K562 (cell line): ENCODE measurements around the gene HNRNPU. TPM values are rescaled to one million over a fixed set of nuclear protein-coding genes. Genes with fewer than 3 reads are reported as not detected.

ENCODE experiments used
- ARID2 ChIP-seq: fragments of 450-650 bp; IDR thresholded peaks from 2 replicates; pipeline ENCODE4 v1.6.1; 2017; ENCODE audit warnings: antibody characterized with exemption, mild to moderate bottlenecking
- BACH1 ChIP-seq: fragments of 200-800 bp; sonication (Bioruptor generic); IDR thresholded peaks from 2 replicates; pipeline ENCODE4 v1.6.1; 2016; ENCODE audit warnings: missing genetic modification characterization, missing compliant biosample characterization
- E2F3 ChIP-seq: fragments of 250-450 bp; sonication (Bioruptor Pico); IDR thresholded peaks from 2 replicates; pipeline ENCODE4 v1.4.0; 2020; ENCODE audit warnings: mild to moderate bottlenecking
- HDGF ChIP-seq: fragments of 450-650 bp; IDR thresholded peaks from 2 replicates; pipeline ENCODE4 v1.6.1; 2016
- SMAD4 ChIP-seq: fragments of 250-450 bp; sonication (Bioruptor Pico); conservative IDR thresholded peaks from 2 replicates; pipeline ENCODE4 v1.8.0; 2021; ENCODE audit warnings: inconsistent platforms, mild to moderate bottlenecking, moderate library complexity
- SNRNP70 ChIP-seq: fragments of 200-400 bp; formaldehyde crosslinking; optimal IDR thresholded peaks from 2 replicates; pipeline ENCODE3; 2017; ENCODE audit warnings: low read depth, low read length
- ZNF263 ChIP-seq: sonication (generic); formaldehyde crosslinking; IDR thresholded peaks from 2 replicates; pipeline ENCODE4 v1.8.0; 2022; ENCODE audit warnings: mild to moderate bottlenecking, missing genetic modification reagents, borderline replicate concordance
- ZNF830 ChIP-seq: fragments of 250-450 bp; sonication (Bioruptor Pico); IDR thresholded peaks from 2 replicates; pipeline ENCODE4 v1.5.0; 2021; ENCODE audit warnings: mild to moderate bottlenecking
- ZSCAN29 ChIP-seq: fragments of 450-650 bp; IDR thresholded peaks from 2 replicates; pipeline ENCODE4 v1.6.1; 2017
- polyA plus RNA-seq, 8 experiments: library from polyadenylated mRNA; depleted of rRNA in 4 of 8; stranded (reverse) in 5 of 8; unstranded in 3 of 8; fragments of >200 nt; fragmentation: Nextera tagmentation in 2 of 8; fragmentation: Illumina TruSeq in 1 of 8; extraction: Ambion mirVana in 2 of 8; extraction: Trizol in 1 of 8; gene quantifications; 2 replicates each; pipeline versions ENCODE4 v1.2.1 to v1.2.3, GENCODE V29; 2011 to 2014; ENCODE audit warnings: inconsistent platforms in 1 of 8, missing spikeins in 1 of 8
- total RNA-seq, 7 experiments: library from RNA; depleted of rRNA in 6 of 7; stranded (reverse); fragments of >200 nt in 6 of 7; fragmentation: Illumina TruSeq in 2 of 7; extraction: Trizol in 2 of 7; gene quantifications; 2 replicates each; pipeline versions ENCODE4 v1.2.1 to v1.2.3, GENCODE V29; 2011 to 2021; ENCODE audit warnings: low replicate concordance in 1 of 7
- TF ChIP-seq, protein P1 (sequence below): fragments of 250-450 bp; sonication (Bioruptor Pico); IDR thresholded peaks from 2 replicates; pipeline ENCODE4 v1.8.0; 2021; ENCODE audit warnings: mild to moderate bottlenecking, moderate library complexity
- TF ChIP-seq, protein P2 (sequence below): fragments of 450-650 bp; formaldehyde crosslinking; IDR thresholded peaks from 2 replicates; pipeline ENCODE4 v1.4.0; 2020; ENCODE audit warnings: mild to moderate bottlenecking, moderate library complexity
- TF ChIP-seq, protein P3 (sequence below): fragments of 450-650 bp; IDR thresholded peaks from 2 replicates; pipeline ENCODE4 v1.7.0; 2016; ENCODE audit warnings: borderline replicate concordance
- TF ChIP-seq, protein P4 (sequence below): fragments of 450-650 bp; IDR thresholded peaks from 2 replicates; pipeline ENCODE4 v1.6.1; 2017; ENCODE audit warnings: antibody characterized with exemption
- TF ChIP-seq, protein P5 (sequence below): sonication (generic); formaldehyde crosslinking; IDR thresholded peaks from 2 replicates; pipeline ENCODE4 v1.8.0; 2022; ENCODE audit warnings: mild to moderate bottlenecking, missing genetic modification reagents

The HNRNPU gene
- total and polyA plus RNA-seq, 9 of the 15 experiments (the other 6 are each of a cell fraction or from before 2014, with no cell fraction given), result 159 to 777 (median 577) TPM

DNA sequence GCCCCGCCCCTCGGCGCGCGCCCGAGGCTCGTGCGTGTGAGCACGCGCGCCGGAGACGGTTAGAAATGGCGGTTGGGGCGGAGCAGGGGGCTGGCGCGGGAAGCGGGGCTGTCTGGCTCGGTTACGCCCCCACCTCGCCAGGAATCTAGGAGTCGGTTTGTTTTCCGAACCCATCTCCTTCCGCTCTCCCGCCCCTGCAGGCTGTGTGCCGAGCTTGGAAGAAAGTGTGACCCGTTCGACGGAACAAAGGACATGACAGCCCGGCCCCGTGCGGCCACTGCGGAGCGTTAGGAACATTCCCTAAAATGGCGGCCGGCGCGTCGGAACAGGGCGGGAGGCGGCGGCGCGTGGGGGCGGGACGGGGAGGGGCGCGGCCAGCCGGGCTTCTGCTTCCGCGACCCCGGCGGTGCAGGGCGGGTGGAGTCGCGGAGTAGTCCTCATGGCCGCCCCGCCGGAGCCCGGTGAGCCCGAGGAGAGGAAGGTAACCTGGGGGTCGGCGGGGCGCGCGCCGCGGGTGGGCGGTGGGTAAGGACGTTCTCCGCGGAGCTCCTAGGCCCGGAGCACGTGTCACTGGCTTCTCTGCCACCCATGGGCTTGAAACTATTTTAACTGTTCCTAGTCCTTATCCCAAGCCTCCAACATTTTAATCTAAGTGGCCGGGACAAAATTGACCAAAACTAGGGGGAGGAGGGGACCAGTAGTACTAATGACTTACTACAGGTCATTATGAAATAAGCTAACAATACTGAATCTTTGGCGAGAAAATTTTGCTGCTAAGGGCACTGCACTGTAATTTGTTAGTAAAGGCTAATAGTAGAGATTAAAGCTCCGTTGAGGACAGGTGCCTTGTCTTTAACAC is 28.8 kb downstream of the HNRNPU start, which contains the start of gene COX20 (continued):
- TF ChIP-seq, protein P1, sequence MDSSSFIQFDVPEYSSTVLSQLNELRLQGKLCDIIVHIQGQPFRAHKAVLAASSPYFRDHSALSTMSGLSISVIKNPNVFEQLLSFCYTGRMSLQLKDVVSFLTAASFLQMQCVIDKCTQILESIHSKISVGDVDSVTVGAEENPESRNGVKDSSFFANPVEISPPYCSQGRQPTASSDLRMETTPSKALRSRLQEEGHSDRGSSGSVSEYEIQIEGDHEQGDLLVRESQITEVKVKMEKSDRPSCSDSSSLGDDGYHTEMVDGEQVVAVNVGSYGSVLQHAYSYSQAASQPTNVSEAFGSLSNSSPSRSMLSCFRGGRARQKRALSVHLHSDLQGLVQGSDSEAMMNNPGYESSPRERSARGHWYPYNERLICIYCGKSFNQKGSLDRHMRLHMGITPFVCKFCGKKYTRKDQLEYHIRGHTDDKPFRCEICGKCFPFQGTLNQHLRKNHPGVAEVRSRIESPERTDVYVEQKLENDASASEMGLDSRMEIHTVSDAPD, result no peak
- TF ChIP-seq, protein P2, sequence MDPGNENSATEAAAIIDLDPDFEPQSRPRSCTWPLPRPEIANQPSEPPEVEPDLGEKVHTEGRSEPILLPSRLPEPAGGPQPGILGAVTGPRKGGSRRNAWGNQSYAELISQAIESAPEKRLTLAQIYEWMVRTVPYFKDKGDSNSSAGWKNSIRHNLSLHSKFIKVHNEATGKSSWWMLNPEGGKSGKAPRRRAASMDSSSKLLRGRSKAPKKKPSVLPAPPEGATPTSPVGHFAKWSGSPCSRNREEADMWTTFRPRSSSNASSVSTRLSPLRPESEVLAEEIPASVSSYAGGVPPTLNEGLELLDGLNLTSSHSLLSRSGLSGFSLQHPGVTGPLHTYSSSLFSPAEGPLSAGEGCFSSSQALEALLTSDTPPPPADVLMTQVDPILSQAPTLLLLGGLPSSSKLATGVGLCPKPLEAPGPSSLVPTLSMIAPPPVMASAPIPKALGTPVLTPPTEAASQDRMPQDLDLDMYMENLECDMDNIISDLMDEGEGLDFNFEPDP, result no peak
- TF ChIP-seq SNRNP70, result no peak
- no peak for TF ChIP-seq BACH1 (tag)
- TF ChIP-seq, protein P3, sequence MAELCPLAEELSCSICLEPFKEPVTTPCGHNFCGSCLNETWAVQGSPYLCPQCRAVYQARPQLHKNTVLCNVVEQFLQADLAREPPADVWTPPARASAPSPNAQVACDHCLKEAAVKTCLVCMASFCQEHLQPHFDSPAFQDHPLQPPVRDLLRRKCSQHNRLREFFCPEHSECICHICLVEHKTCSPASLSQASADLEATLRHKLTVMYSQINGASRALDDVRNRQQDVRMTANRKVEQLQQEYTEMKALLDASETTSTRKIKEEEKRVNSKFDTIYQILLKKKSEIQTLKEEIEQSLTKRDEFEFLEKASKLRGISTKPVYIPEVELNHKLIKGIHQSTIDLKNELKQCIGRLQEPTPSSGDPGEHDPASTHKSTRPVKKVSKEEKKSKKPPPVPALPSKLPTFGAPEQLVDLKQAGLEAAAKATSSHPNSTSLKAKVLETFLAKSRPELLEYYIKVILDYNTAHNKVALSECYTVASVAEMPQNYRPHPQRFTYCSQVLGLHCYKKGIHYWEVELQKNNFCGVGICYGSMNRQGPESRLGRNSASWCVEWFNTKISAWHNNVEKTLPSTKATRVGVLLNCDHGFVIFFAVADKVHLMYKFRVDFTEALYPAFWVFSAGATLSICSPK, result no peak
- TF ChIP-seq ZNF263 (CRISPR knock-in tag), result no peak
- no peak for TF ChIP-seq HDGF
- TF ChIP-seq, protein P4, sequence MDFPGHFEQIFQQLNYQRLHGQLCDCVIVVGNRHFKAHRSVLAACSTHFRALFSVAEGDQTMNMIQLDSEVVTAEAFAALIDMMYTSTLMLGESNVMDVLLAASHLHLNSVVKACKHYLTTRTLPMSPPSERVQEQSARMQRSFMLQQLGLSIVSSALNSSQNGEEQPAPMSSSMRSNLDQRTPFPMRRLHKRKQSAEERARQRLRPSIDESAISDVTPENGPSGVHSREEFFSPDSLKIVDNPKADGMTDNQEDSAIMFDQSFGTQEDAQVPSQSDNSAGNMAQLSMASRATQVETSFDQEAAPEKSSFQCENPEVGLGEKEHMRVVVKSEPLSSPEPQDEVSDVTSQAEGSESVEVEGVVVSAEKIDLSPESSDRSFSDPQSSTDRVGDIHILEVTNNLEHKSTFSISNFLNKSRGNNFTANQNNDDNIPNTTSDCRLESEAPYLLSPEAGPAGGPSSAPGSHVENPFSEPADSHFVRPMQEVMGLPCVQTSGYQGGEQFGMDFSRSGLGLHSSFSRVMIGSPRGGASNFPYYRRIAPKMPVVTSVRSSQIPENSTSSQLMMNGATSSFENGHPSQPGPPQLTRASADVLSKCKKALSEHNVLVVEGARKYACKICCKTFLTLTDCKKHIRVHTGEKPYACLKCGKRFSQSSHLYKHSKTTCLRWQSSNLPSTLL, result no peak
- 0 out of 2 replicates have a peak, but pooled peaks have one; percentile 5 for TF ChIP-seq ARID2
- no peak for TF ChIP-seq ZSCAN29
- TF ChIP-seq E2F3 (CRISPR knock-in tag), result peak; percentile 91
- TF ChIP-seq SMAD4 (CRISPR knock-in tag), result peak; percentile 89
- TF ChIP-seq, protein P5, sequence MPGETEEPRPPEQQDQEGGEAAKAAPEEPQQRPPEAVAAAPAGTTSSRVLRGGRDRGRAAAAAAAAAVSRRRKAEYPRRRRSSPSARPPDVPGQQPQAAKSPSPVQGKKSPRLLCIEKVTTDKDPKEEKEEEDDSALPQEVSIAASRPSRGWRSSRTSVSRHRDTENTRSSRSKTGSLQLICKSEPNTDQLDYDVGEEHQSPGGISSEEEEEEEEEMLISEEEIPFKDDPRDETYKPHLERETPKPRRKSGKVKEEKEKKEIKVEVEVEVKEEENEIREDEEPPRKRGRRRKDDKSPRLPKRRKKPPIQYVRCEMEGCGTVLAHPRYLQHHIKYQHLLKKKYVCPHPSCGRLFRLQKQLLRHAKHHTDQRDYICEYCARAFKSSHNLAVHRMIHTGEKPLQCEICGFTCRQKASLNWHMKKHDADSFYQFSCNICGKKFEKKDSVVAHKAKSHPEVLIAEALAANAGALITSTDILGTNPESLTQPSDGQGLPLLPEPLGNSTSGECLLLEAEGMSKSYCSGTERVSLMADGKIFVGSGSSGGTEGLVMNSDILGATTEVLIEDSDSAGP (CRISPR knock-in tag), result no peak
- TF ChIP-seq ZNF830 (CRISPR knock-in tag), result 0 out of 2 replicates have a peak, but pooled peaks have one; percentile 58
